Measurements from ENCODE around the gene RAD51B.

Gene RAD51B

GRCh38 chr14:68306934-68307789, 487.6 kb downstream of the RAD51B start:
- no peak for DNase-seq
- in situ Hi-C loops (cut with MboI; ENCODE audit: low pct_unique_long_range_greater_than_20kb, low sequenced_read_pairs): no loop called here

GRCh38 chr14:68307790-68308168, 488.2 kb downstream of the RAD51B start:
- no peak for DNase-seq
- in situ Hi-C loops (cut with MboI; ENCODE audit: low pct_unique_long_range_greater_than_20kb, low sequenced_read_pairs): no loop called here

DNA sequence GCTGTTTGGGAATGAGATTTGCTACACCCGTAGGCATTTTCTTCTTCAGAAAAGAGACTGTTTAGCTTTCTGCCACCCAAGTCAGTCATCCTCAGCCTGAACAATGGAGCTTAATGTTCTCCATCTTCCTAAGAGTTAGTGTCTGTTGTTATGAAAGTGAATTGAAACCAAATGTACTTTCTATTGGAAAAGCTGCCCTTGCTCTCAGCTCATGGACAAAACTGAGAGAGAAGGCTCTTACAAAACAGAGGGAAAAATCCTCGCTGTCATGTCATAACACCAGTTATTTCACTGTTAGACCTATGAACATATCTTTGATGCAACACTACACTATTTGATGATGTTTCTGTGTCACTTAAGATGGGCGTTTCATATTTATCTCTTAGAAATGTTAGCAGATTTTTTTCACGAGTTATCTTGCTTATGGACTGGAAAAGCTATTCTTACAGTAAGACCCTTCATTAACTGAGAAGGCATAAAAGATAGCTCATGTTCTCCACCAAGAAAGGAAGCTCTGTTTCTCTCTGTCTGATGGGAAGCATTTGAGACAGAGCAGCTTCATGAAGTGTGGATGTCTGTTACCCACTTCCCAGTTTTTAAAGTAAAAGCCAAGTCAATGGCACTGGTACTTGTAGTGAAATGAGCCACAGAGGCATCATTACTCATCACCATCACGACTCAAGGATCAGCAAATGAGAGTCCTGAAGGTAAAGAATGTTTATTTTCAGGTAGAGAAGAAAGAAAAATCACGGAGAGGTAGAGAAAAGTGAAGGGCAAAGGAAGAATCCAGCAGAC, 489.3 kb downstream of the RAD51B start:
- DNase-seq: no peak
- in situ Hi-C loops (cut with MboI; ENCODE audit: low pct_unique_long_range_greater_than_20kb, low sequenced_read_pairs): no loop called here

DNA sequence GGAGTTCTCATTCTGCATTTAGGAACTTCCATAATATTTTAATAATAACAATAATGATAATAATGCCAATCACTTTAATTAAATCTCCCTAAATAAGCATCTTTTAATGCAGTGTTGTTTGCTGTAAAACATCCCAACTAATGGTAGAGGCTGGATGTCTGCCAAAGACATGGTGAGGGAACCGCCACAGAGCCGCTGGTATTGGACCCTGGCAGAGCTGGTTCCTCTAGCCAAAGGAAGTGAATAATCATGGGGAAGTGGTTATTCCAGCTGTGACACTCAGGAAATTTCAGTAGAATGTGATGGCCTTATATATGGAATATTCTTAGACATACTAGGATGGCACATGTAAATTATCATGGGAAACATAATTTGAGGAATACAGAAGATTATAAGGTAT, 490.0 kb downstream of the RAD51B start:
- in situ Hi-C loops (cut with MboI; ENCODE audit: low pct_unique_long_range_greater_than_20kb, low sequenced_read_pairs): no loop called here
- peak; percentile 25 for DNase-seq

DNA sequence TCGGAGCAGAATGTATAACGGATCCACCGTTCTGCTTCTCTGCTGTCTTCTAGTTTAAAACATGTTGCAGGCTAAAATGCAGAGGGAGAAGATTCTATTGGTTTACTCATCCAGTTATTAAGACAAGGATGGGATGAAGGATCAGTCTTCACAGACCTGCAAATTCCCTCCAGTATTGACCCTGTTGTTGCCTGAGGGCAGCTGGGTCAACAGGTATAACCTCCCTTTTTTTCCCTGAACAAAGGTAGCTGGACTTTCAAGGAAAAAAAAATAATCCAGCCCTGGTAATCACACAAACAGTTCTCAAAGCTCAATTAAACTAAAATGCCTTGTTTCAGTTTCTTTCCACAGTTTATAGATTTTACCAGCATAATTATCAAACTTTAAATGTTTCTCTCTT, 492.7 kb downstream of the RAD51B start:
- DNase-seq: no peak
- in situ Hi-C loops (cut with MboI; ENCODE audit: low pct_unique_long_range_greater_than_20kb, low sequenced_read_pairs): no loop called here

- no peak for DNase-seq
- in situ Hi-C loops (cut with MboI; ENCODE audit: low pct_unique_long_range_greater_than_20kb, low sequenced_read_pairs): no loop called here
Observed at GRCh38 chr14:68312884-68313610, 493.5 kb downstream of the RAD51B start.

GRCh38 chr14:68314642-68315041, 495.1 kb downstream of the RAD51B start:
- in situ Hi-C loops (cut with MboI; ENCODE audit: low pct_unique_long_range_greater_than_20kb, low sequenced_read_pairs): no loop called here
- DNase-seq: no peak

DNA sequence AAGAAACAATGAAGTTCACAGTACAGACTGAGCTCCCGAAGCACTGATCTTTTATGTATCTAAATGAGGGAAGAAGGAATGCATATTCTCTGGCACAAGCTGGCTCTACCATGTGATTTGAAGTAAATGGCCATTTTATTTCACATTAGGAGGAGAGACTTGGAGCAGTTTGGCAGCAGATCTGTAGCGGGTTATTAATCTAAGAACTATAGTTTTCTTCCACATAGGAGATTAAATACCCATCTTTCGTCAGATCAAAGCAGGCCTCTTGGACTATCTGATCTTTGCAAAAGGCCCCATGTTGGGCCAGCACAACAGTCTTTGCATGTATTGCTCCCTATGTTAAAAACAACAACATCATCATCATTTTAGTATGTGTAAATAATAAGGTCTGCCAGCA, 495.5 kb downstream of the RAD51B start:
- in situ Hi-C loops (cut with MboI; ENCODE audit: low pct_unique_long_range_greater_than_20kb, low sequenced_read_pairs): no loop called here
- DNase-seq: no peak

- in situ Hi-C loops (cut with MboI; ENCODE audit: low pct_unique_long_range_greater_than_20kb, low sequenced_read_pairs): no loop called here
- DNase-seq: no peak
Observed at GRCh38 chr14:68316078-68316868, 496.7 kb downstream of the RAD51B start.

DNA sequence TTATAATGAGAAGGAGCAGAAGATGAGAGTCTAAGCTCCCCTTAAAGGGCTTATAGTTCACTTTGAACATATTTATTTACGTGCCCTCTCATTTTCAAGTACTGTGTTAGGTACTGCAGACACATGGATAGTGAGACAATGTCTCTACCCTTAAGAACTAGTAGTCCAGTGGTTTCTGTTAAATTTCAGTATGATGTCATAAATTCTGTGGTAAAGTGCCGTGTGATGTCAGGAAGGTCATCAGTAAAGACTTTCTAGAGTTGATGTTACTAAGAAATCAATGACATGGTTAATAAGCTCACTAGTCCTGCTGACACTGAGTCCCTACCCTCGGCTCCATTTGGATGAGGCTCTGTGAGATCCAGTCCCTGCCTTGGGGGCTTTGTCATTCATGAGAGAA, 497.7 kb downstream of the RAD51B start:
- in situ Hi-C loops (cut with MboI; ENCODE audit: low pct_unique_long_range_greater_than_20kb, low sequenced_read_pairs): no loop called here

DNA sequence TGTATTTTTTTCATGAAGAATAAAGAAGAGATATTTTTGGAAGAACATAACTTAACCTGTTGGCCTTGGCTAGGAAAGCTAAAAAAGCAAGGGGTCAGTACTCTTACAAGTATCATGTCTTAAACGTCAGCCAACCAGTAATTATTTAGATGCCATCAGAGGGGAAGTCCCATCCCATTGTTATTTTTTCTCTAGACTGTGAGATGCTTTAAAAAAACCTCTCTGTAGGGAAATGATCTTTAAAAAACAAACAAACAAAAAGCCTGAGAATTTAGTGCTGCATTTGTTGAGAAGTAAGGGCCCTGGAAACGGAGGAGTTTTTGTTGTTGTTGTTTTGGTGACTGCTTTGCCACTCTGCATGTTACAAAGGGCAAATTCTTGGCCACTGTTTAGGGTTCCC, 499.2 kb downstream of the RAD51B start:
- in situ Hi-C loops (cut with MboI; ENCODE audit: low pct_unique_long_range_greater_than_20kb, low sequenced_read_pairs): no loop called here

More for the DNA sequence above, 497.7 kb downstream of the RAD51B start:
- no peak for DNase-seq

GRCh38 chr14:68320495-68320894, 500.9 kb downstream of the RAD51B start:
- in situ Hi-C loops (cut with MboI; ENCODE audit: low pct_unique_long_range_greater_than_20kb, low sequenced_read_pairs): no loop called here
- no peak for DNase-seq

More for the DNA sequence above, 499.2 kb downstream of the RAD51B start:
- DNase-seq: no peak

DNA sequence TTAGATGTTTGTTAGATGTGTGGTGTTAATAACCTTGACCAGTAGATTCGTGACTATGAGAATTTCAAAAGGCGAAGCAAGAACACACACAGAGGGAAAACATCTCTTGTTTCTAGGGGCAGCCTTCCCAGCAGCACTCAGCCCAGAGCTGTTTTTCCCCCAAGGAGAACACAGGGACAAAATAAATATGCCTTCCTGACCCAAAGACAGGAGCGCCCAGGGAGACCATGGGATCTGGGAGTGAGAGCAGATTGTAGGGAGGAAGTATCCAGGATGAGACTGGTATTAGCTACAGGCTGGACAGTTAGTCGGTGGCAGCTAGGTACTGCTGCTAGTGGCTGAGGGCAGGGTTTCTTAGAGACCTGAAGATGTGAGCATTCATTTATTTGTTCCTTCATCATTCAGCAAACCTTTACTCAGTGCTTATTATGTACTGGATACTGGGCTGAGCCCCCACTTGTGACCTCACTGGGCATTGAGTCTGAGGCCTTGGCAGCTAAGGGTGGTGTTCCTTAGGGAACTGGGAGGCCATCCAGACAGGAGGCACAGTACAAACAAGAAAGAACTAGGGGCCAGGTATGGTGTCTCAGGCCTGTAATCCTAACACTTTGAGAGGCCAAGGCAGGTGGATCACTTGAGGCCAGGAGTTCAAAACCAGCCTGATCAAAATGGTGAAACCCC, 503.5 kb downstream of the RAD51B start:
- no peak for DNase-seq
- in situ Hi-C loops (cut with MboI; ENCODE audit: low pct_unique_long_range_greater_than_20kb, low sequenced_read_pairs): no loop called here

- in situ Hi-C loops (cut with MboI; ENCODE audit: low pct_unique_long_range_greater_than_20kb, low sequenced_read_pairs): no loop called here
- DNase-seq: no peak
Observed at GRCh38 chr14:68325267-68325807, 505.8 kb downstream of the RAD51B start.

DNA sequence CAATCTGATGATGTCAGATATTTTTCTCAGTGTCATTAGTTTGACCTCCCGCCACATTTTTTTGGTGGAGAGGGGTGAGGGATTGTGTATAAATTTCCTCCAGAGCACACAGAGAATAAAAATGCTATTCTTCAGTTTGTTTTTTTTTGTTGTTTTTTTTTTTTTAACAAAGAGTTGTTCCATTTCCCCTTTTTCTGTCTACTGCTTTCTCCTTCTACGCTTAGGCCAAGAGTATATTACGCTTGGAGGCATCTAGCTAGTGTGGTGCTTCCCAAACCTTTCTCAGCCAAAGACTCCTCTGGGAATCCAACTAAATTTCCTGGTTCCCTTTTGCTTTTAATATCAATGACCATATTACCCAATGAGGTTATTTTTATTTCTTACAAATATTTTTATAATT, 507.7 kb downstream of the RAD51B start:
- in situ Hi-C loops (cut with MboI; ENCODE audit: low pct_unique_long_range_greater_than_20kb, low sequenced_read_pairs): no loop called here
- no peak for DNase-seq

DNA sequence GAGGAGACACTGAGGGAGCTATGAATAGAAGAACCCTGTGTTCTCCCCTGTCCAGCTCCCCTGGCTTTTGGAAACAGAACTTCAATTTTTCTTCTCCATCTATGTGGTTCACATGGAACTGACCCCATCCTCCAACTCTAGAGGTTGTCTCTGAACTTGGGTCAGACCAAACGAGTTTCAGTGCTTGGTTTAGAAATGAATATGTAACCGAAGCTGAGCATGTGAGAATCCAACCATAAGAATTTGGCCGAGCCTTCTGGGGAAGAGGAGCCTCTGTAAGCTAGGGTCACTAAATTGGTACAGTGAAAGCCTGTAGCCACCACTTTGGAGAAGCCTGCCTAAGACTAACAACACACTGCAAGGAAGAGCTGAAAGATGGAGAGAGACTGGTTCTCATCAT, 508.9 kb downstream of the RAD51B start:
- in situ Hi-C loops (cut with MboI; ENCODE audit: low pct_unique_long_range_greater_than_20kb, low sequenced_read_pairs): no loop called here
- no peak for DNase-seq

- DNase-seq: no peak
- in situ Hi-C loops (cut with MboI; ENCODE audit: low pct_unique_long_range_greater_than_20kb, low sequenced_read_pairs): no loop called here
Observed at GRCh38 chr14:68331426-68331825, 511.8 kb downstream of the RAD51B start.

DNA sequence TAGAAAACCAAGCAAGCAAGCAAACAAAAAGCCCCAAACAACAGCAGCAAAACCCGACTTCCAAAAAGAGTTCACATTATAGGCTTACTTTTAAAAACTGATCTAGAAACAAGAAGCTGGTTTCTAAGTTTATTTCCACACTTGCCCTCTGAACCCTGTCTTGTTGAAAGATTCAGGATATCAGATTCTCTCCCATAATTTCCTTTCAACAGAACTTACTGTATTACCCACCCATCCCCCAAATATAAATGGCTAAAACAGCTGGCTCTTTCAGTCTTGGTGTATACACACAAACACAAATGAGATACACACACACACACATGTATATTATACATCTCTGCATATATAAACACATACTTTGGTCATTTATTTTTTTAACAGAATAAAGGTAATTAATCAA, 512.4 kb downstream of the RAD51B start:
- in situ Hi-C loops (cut with MboI; ENCODE audit: low pct_unique_long_range_greater_than_20kb, low sequenced_read_pairs): no loop called here
- DNase-seq: no peak
